ENCODE results near the gene USE1. TPM values are rescaled to one million over a fixed set of nuclear protein-coding genes. Genes with fewer than 3 reads are reported as not detected.

The USE1 gene
- total RNA-seq, 1 experiment from 2014 or later: 26.2 TPM

- H3K4me3 ChIP-seq (ENCODE audit: low read depth in 2 of 2, low read length in 2 of 2): no peak overlapping the region
Observed at GRCh38 chr19:17248011-17248776, 33.0 kb downstream of the USE1 start.

GRCh38 chr19:17249887-17250548, 34.9 kb downstream of the USE1 start:
- Histone ChIP-seq H3K4me1 (ENCODE audit: control insufficient read depth, insufficient read depth, low read length) (peaks cover 32% of the 10 kb centered on the region), H3K9me3 (ENCODE audit: control insufficient read depth, insufficient read depth, low read depth, low read length) (no peaks in the 10 kb centered on the region), H3K4me3 (ENCODE audit: low read depth in 2 of 2, low read length in 2 of 2) (no peak overlapping the region), H3K36me3 (ENCODE audit: control insufficient read depth, insufficient read depth, low read length) (no peaks in the 10 kb centered on the region), H3K27ac (ENCODE audit: low read length) (peak overlapping the region; percentile 34; the same call in 1 of the 2 replicates), H3K27me3 (ENCODE audit: control insufficient read depth, insufficient read depth, low read length) (no peaks in the 10 kb centered on the region)
- TF ChIP-seq, protein P1, sequence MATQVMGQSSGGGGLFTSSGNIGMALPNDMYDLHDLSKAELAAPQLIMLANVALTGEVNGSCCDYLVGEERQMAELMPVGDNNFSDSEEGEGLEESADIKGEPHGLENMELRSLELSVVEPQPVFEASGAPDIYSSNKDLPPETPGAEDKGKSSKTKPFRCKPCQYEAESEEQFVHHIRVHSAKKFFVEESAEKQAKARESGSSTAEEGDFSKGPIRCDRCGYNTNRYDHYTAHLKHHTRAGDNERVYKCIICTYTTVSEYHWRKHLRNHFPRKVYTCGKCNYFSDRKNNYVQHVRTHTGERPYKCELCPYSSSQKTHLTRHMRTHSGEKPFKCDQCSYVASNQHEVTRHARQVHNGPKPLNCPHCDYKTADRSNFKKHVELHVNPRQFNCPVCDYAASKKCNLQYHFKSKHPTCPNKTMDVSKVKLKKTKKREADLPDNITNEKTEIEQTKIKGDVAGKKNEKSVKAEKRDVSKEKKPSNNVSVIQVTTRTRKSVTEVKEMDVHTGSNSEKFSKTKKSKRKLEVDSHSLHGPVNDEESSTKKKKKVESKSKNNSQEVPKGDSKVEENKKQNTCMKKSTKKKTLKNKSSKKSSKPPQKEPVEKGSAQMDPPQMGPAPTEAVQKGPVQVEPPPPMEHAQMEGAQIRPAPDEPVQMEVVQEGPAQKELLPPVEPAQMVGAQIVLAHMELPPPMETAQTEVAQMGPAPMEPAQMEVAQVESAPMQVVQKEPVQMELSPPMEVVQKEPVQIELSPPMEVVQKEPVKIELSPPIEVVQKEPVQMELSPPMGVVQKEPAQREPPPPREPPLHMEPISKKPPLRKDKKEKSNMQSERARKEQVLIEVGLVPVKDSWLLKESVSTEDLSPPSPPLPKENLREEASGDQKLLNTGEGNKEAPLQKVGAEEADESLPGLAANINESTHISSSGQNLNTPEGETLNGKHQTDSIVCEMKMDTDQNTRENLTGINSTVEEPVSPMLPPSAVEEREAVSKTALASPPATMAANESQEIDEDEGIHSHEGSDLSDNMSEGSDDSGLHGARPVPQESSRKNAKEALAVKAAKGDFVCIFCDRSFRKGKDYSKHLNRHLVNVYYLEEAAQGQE (IDR thresholded peaks at IDR 0.05; ENCODE audit: insufficient read depth in 1 of 2, low read depth in 2 of 2, low read length in 1 of 2): no peak
- no peak for TF ChIP-seq POLR2AphosphoS5 (IDR thresholded peaks at IDR 0.05; ENCODE audit: low read depth, low read length)
- TF ChIP-seq TCF7L2 (IDR thresholded peaks at IDR 0.05; ENCODE audit: low read depth, low read length): no peak
- TF ChIP-seq SIN3A (IDR thresholded peaks at IDR 0.05; ENCODE audit: borderline replicate concordance, insufficient read depth, low read depth, low read length): no peak
- TF ChIP-seq, protein P2, sequence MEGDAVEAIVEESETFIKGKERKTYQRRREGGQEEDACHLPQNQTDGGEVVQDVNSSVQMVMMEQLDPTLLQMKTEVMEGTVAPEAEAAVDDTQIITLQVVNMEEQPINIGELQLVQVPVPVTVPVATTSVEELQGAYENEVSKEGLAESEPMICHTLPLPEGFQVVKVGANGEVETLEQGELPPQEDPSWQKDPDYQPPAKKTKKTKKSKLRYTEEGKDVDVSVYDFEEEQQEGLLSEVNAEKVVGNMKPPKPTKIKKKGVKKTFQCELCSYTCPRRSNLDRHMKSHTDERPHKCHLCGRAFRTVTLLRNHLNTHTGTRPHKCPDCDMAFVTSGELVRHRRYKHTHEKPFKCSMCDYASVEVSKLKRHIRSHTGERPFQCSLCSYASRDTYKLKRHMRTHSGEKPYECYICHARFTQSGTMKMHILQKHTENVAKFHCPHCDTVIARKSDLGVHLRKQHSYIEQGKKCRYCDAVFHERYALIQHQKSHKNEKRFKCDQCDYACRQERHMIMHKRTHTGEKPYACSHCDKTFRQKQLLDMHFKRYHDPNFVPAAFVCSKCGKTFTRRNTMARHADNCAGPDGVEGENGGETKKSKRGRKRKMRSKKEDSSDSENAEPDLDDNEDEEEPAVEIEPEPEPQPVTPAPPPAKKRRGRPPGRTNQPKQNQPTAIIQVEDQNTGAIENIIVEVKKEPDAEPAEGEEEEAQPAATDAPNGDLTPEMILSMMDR (IDR thresholded peaks at IDR 0.05): no peak
- intact Hi-C loops (cut with micrococcal nuclease; ENCODE audit: unreplicated experiment): no loop called here
- CTCF ChIA-PET: no interaction called here
- in situ Hi-C loops (cut with HindIII; ENCODE audit: low pct_unique_long_range_greater_than_20kb, low sequenced_read_pairs): no loop called here
- POLR2A ChIA-PET: interaction anchor here (0.6 kb wide), 2 partner anchors 27 to 178 kb away, joined by 4 read pairs; no protein-coding TSS in a partner anchor
- BruUV-seq (replicated peaks): no TSS peak
- DNase-seq (ENCODE audit: low read depth, low spot score) (no peak), ATAC-seq (no peak)

More at GRCh38 chr19:17248011-17248776, 33.0 kb downstream of the USE1 start:
- intact Hi-C loops (cut with micrococcal nuclease; ENCODE audit: unreplicated experiment) (no loop called here), in situ Hi-C loops (cut with HindIII; ENCODE audit: low pct_unique_long_range_greater_than_20kb, low sequenced_read_pairs) (no loop called here)
- ChIA-PET POLR2A (no interaction called here), CTCF (interaction anchor here (0.6 kb wide), 2 partner anchors 13 to 127 kb away, joined by 4 to 10 read pairs; no protein-coding TSS in a partner anchor)
- no peak for TF ChIP-seq SIN3A (IDR thresholded peaks at IDR 0.05; ENCODE audit: borderline replicate concordance, insufficient read depth, low read depth, low read length)
- TF ChIP-seq, protein P1 (IDR thresholded peaks at IDR 0.05; ENCODE audit: insufficient read depth in 1 of 2, low read depth in 2 of 2, low read length in 1 of 2): no peak
- TF ChIP-seq, protein P2 (IDR thresholded peaks at IDR 0.05): no peak
- no peak for TF ChIP-seq POLR2AphosphoS5 (IDR thresholded peaks at IDR 0.05; ENCODE audit: low read depth, low read length)
- no peak for TF ChIP-seq TCF7L2 (IDR thresholded peaks at IDR 0.05; ENCODE audit: low read depth, low read length)
- no peak for DNase-seq (ENCODE audit: low read depth, low spot score)
- Histone ChIP-seq H3K27ac (ENCODE audit: low read length) (peak overlapping the region; percentile 85), H3K9me3 (ENCODE audit: control insufficient read depth, insufficient read depth, low read depth, low read length) (no peaks in the 10 kb centered on the region), H3K36me3 (ENCODE audit: control insufficient read depth, insufficient read depth, low read length) (peaks cover 2% of the 10 kb centered on the region; the same call in 1 of the 2 replicates), H3K27me3 (ENCODE audit: control insufficient read depth, insufficient read depth, low read length) (no peaks in the 10 kb centered on the region), H3K4me1 (ENCODE audit: control insufficient read depth, insufficient read depth, low read length) (peaks cover 32% of the 10 kb centered on the region)
- BruUV-seq (replicated peaks): no TSS peak
- ATAC-seq: no peak

All from Panc1 (cell line).